ENCODE results near the gene KNCN. TPM values are rescaled to one million over a fixed set of nuclear protein-coding genes. Genes with fewer than 3 reads are reported as not detected.

KNCN gene
- total and polyA plus RNA-seq, 10 of the 15 experiments (the other 5 are each of a cell fraction or from before 2014, with no cell fraction given) = not detected

DNA sequence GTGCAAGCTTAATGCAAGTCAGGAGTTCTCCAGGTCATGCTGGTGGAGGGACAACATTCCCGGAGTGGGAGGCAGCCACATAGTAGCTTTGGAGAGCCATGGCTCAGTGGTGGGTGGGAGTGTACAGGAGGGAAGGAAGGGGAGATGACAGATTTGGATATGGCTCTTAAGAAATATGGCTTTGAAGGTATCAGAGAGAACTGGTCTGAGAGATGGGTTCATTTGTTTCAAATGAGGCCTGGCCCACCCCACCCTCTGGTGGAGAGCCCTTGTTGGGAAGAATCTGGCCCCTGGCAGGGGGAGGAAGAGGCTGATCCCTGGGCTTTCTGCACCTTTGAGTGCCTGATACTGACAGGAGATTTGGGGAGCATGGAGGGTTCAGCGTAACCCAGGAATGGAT is 55.7 kb downstream of the KNCN start:
- RAD21 ChIA-PET (ENCODE audit: unreplicated experiment) = no interaction called here
- no peaks in the 10 kb centered on the region for H3K9me3 ChIP-seq (replicated peaks; ENCODE audit: control insufficient read depth, insufficient read depth, low read length)
- H3K4me3 ChIP-seq = no peak overlapping the region
- H3K36me3 ChIP-seq (ENCODE audit: control insufficient read depth in 2 of 2, insufficient read depth in 2 of 2, low read length in 1 of 2) = no peaks in the 10 kb centered on the region
- no peaks in the 10 kb centered on the region for H3K79me2 ChIP-seq (ENCODE audit: control insufficient read depth, insufficient read depth, low read length)
- ATAC-seq (no peak), FAIRE-seq (no peak), DNase-seq (ENCODE audit: low read depth, low spot score) (no peak)
- CTCF ChIA-PET = interaction anchor here (1.0 to 2.2 kb wide), 2 partner anchors 18 to 32 kb away, joined by 3 to 5 read pairs; no protein-coding TSS in a partner anchor
- no peak overlapping the region for H2AFZ ChIP-seq (ENCODE audit: control insufficient read depth, low read depth, low read length)
- BruUV-seq (replicated peaks) = no TSS peak
- no peak overlapping the region for H3K27ac ChIP-seq (ENCODE audit: control insufficient read depth, insufficient read depth)
- no peak overlapping the region for H3K9ac ChIP-seq (ENCODE audit: control insufficient read depth, insufficient read depth, low read length)
- intact Hi-C loops (cut with micrococcal nuclease; ENCODE audit: unreplicated experiment) (no loop called here), in situ Hi-C loops (cut with MboI) (no loop called here)
- no peaks in the 10 kb centered on the region for H3K4me1 ChIP-seq (ENCODE audit: control insufficient read depth, insufficient read depth, low read length)
- H3K27me3 ChIP-seq (replicated peaks in 1 of 2; ENCODE audit: control insufficient read depth in 2 of 2, insufficient read depth in 2 of 2, low read length in 1 of 2) = peaks cover 15 to 21% of the 10 kb centered on the region in 2 experiments
- 25% methylated on average over 2 of the region's 2 CpGs for WGBS (ENCODE audit: insufficient coverage, insufficient replicate concordance, low lambda C conversion rate, missing lambda C conversion rate)
- H4K20me1 ChIP-seq (ENCODE audit: control insufficient read depth, insufficient read depth) = no peaks in the 10 kb centered on the region
- TF ChIP-seq RELA (IDR thresholded peaks at IDR 0.05; ENCODE audit: borderline replicate concordance, partially characterized antibody) (no peak), PAX8 (IDR thresholded peaks at IDR 0.05) (no peak), ZNF384 (IDR thresholded peaks at IDR 0.05; ENCODE audit: borderline replicate concordance, low read depth, low read length) (no peak), MEF2B (IDR thresholded peaks at IDR 0.05; ENCODE audit: partially characterized antibody, poor library complexity, severe bottlenecking) (no peak), NR2C1 (IDR thresholded peaks at IDR 0.05) (no peak), SUZ12 (IDR thresholded peaks at IDR 0.05; ENCODE audit: unreplicated experiment) (no peak), IKZF1 (conservative IDR thresholded peaks at IDR 0.05) (no peak)
- TF ChIP-seq, protein P1, sequence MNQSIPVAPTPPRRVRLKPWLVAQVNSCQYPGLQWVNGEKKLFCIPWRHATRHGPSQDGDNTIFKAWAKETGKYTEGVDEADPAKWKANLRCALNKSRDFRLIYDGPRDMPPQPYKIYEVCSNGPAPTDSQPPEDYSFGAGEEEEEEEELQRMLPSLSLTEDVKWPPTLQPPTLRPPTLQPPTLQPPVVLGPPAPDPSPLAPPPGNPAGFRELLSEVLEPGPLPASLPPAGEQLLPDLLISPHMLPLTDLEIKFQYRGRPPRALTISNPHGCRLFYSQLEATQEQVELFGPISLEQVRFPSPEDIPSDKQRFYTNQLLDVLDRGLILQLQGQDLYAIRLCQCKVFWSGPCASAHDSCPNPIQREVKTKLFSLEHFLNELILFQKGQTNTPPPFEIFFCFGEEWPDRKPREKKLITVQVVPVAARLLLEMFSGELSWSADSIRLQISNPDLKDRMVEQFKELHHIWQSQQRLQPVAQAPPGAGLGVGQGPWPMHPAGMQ (IDR thresholded peaks at IDR 0.05; ENCODE audit: borderline replicate concordance) = no peak
- TF ChIP-seq, protein P2, sequence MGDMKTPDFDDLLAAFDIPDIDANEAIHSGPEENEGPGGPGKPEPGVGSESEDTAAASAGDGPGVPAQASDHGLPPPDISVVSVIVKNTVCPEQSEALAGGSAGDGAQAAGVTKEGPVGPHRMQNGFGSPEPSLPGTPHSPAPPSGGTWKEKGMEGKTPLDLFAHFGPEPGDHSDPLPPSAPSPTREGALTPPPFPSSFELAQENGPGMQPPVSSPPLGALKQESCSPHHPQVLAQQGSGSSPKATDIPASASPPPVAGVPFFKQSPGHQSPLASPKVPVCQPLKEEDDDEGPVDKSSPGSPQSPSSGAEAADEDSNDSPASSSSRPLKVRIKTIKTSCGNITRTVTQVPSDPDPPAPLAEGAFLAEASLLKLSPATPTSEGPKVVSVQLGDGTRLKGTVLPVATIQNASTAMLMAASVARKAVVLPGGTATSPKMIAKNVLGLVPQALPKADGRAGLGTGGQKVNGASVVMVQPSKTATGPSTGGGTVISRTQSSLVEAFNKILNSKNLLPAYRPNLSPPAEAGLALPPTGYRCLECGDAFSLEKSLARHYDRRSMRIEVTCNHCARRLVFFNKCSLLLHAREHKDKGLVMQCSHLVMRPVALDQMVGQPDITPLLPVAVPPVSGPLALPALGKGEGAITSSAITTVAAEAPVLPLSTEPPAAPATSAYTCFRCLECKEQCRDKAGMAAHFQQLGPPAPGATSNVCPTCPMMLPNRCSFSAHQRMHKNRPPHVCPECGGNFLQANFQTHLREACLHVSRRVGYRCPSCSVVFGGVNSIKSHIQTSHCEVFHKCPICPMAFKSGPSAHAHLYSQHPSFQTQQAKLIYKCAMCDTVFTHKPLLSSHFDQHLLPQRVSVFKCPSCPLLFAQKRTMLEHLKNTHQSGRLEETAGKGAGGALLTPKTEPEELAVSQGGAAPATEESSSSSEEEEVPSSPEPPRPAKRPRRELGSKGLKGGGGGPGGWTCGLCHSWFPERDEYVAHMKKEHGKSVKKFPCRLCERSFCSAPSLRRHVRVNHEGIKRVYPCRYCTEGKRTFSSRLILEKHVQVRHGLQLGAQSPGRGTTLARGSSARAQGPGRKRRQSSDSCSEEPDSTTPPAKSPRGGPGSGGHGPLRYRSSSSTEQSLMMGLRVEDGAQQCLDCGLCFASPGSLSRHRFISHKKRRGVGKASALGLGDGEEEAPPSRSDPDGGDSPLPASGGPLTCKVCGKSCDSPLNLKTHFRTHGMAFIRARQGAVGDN (IDR thresholded peaks at IDR 0.05) = no peak
- TF ChIP-seq, protein P3, sequence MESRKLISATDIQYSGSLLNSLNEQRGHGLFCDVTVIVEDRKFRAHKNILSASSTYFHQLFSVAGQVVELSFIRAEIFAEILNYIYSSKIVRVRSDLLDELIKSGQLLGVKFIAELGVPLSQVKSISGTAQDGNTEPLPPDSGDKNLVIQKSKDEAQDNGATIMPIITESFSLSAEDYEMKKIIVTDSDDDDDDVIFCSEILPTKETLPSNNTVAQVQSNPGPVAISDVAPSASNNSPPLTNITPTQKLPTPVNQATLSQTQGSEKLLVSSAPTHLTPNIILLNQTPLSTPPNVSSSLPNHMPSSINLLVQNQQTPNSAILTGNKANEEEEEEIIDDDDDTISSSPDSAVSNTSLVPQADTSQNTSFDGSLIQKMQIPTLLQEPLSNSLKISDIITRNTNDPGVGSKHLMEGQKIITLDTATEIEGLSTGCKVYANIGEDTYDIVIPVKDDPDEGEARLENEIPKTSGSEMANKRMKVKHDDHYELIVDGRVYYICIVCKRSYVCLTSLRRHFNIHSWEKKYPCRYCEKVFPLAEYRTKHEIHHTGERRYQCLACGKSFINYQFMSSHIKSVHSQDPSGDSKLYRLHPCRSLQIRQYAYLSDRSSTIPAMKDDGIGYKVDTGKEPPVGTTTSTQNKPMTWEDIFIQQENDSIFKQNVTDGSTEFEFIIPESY (IDR thresholded peaks at IDR 0.05) = no peak
- TF ChIP-seq, protein P4, sequence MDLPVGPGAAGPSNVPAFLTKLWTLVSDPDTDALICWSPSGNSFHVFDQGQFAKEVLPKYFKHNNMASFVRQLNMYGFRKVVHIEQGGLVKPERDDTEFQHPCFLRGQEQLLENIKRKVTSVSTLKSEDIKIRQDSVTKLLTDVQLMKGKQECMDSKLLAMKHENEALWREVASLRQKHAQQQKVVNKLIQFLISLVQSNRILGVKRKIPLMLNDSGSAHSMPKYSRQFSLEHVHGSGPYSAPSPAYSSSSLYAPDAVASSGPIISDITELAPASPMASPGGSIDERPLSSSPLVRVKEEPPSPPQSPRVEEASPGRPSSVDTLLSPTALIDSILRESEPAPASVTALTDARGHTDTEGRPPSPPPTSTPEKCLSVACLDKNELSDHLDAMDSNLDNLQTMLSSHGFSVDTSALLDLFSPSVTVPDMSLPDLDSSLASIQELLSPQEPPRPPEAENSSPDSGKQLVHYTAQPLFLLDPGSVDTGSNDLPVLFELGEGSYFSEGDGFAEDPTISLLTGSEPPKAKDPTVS (IDR thresholded peaks at IDR 0.05; ENCODE audit: low read depth, low read length) = no peak
- TF ChIP-seq, protein P5, sequence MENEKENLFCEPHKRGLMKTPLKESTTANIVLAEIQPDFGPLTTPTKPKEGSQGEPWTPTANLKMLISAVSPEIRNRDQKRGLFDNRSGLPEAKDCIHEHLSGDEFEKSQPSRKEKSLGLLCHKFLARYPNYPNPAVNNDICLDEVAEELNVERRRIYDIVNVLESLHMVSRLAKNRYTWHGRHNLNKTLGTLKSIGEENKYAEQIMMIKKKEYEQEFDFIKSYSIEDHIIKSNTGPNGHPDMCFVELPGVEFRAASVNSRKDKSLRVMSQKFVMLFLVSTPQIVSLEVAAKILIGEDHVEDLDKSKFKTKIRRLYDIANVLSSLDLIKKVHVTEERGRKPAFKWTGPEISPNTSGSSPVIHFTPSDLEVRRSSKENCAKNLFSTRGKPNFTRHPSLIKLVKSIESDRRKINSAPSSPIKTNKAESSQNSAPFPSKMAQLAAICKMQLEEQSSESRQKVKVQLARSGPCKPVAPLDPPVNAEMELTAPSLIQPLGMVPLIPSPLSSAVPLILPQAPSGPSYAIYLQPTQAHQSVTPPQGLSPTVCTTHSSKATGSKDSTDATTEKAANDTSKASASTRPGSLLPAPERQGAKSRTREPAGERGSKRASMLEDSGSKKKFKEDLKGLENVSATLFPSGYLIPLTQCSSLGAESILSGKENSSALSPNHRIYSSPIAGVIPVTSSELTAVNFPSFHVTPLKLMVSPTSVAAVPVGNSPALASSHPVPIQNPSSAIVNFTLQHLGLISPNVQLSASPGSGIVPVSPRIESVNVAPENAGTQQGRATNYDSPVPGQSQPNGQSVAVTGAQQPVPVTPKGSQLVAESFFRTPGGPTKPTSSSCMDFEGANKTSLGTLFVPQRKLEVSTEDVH (IDR thresholded peaks at IDR 0.05; ENCODE audit: low read depth, partially characterized antibody) = no peak
- H3K4me2 ChIP-seq (ENCODE audit: control insufficient read depth, insufficient read depth) = no peak overlapping the region
- POLR2A ChIA-PET = no interaction called here
- SMC1A ChIA-PET (ENCODE audit: uncharacterized antibody, unreplicated experiment) = no interaction called here
